ENCODE measurements around the gene PDLIM5. TPM values are rescaled to one million over a fixed set of nuclear protein-coding genes. Genes with fewer than 3 reads are reported as not detected.
A peak's percentile ranks its signal among the peaks of the same experiment; 100 is the strongest.

PDLIM5 gene
- total RNA-seq, 1 experiment from 2014 or later = 58.0 TPM

DNA sequence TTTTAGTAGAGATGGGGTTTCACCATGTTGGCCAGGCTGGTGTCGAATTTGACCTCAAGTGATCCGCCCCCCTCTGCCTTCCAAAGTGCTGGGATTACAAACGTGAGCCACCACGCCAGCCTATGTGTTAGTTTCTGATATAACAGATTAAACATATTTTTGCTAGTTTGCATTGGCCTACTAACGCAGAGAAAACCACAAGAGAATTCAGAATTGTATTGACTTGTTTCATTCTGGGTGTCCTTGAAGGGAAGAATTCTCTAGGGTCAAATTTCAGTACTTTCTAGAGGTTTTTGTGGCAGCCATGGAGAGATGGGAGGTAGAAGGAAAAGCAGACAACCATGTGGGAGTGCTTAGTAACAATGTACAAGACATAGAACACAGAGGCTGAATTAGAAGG lies 259.9 kb downstream of the PDLIM5 start:
- Histone ChIP-seq H2BK120ac (ENCODE audit: low read depth, low read length, poor library complexity, severe bottlenecking) (no peak overlapping the region), H2BK20ac (ENCODE audit: low read depth, low read length, poor library complexity, severe bottlenecking) (no peak overlapping the region), H2BK5ac (ENCODE audit: insufficient read length, low read length) (no peak overlapping the region), H3K18ac (ENCODE audit: insufficient read length, low read depth, low read length) (no peak overlapping the region), H3K4me1 (ENCODE audit: insufficient read depth, low read length) (no peaks in the 10 kb centered on the region), H3K27ac (ENCODE audit: insufficient read length, low read depth, low read length) (no peak overlapping the region), H3T11ph (ENCODE audit: low read length) (no peak overlapping the region), H3K4me2 (ENCODE audit: insufficient read depth, insufficient read length, low read length) (no peak overlapping the region), H3K23me2 (ENCODE audit: insufficient read length, low read depth, low read length, poor library complexity, severe bottlenecking) (no peaks in the 10 kb centered on the region), H3K27me3 (ENCODE audit: insufficient read depth, low read length) (no peaks in the 10 kb centered on the region), H3K9ac (ENCODE audit: extremely low read depth, insufficient read length, low read length) (no peak overlapping the region), H4K5ac (ENCODE audit: insufficient read length, low read depth, low read length) (no peak overlapping the region), H3K23ac (ENCODE audit: insufficient read length, low read depth, low read length) (no peak overlapping the region), H2BK15ac (ENCODE audit: low read depth, low read length) (no peak overlapping the region), H2AK5ac (ENCODE audit: insufficient read length, low read length) (no peak overlapping the region), H3K4ac (ENCODE audit: low read depth, low read length) (no peak overlapping the region), H3K79me2 (ENCODE audit: insufficient read depth, low read length) (no peaks in the 10 kb centered on the region), H3K14ac (ENCODE audit: insufficient read depth, low read length) (no peak overlapping the region), H2BK12ac (ENCODE audit: insufficient read length, low read depth, low read length) (no peak overlapping the region), H4K8ac (replicated peaks; ENCODE audit: insufficient read length, low read depth, low read length) (no peak overlapping the region), H4K91ac (ENCODE audit: insufficient read length, low read depth, low read length) (no peak overlapping the region), H3K79me1 (ENCODE audit: insufficient read depth, low read depth, low read length, poor library complexity, severe bottlenecking) (no peaks in the 10 kb centered on the region), H3K9me3 (ENCODE audit: control insufficient read depth, low read depth, low read length) (no peaks in the 10 kb centered on the region), H4K20me1 (ENCODE audit: control insufficient read depth, insufficient read depth, insufficient read length) (no peaks in the 10 kb centered on the region), H3K56ac (ENCODE audit: insufficient read length, low read depth, low read length) (no peak overlapping the region), H2AFZ (ENCODE audit: low read length) (no peak overlapping the region)
- TF ChIP-seq, protein P1, sequence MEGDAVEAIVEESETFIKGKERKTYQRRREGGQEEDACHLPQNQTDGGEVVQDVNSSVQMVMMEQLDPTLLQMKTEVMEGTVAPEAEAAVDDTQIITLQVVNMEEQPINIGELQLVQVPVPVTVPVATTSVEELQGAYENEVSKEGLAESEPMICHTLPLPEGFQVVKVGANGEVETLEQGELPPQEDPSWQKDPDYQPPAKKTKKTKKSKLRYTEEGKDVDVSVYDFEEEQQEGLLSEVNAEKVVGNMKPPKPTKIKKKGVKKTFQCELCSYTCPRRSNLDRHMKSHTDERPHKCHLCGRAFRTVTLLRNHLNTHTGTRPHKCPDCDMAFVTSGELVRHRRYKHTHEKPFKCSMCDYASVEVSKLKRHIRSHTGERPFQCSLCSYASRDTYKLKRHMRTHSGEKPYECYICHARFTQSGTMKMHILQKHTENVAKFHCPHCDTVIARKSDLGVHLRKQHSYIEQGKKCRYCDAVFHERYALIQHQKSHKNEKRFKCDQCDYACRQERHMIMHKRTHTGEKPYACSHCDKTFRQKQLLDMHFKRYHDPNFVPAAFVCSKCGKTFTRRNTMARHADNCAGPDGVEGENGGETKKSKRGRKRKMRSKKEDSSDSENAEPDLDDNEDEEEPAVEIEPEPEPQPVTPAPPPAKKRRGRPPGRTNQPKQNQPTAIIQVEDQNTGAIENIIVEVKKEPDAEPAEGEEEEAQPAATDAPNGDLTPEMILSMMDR (conservative IDR thresholded peaks at IDR 0.05) = no peak
- Mint-ChIP-seq H3K4me3 (no peak overlapping the region), H3K4me1 (peaks cover 2 to 3% of the 10 kb centered on the region in 2 experiments; a peak in 1 of 4 replicates), H3K27me3 (ENCODE audit: low read depth) (no peaks in the 10 kb centered on the region), H3K36me3 (ENCODE audit: insufficient read depth in 1 of 3, low read depth in 3 of 3) (no peaks in the 10 kb centered on the region), H3K27ac (peak overlapping the region in 1 of 3 experiments; percentile 22; a peak in 1 of 7 replicates), H3K9me3 (no peaks in the 10 kb centered on the region)
- no CpG with 5 or more reads among the region's 5 CpGs for WGBS (ENCODE audit: extremely low coverage, insufficient read length, low lambda C conversion rate)
- DNase-seq = no peak

Measured in H9 (cell line).